Stimulated activated CD4-positive, alpha-beta T cell treated with anti-CD3 and anti-CD28 coated beads, Interleukin-1b, Interleukin-23, amount 100 ng/mL, for 48 hours (primary cell): ENCODE data around the gene ARPC2.
"Not testable (repeated sequence)": the region's sequence is repeated elsewhere in the genome, so short reads cannot be mapped to it uniquely, and the experiment has no call there.

Source experiments
- DNase-seq: peaks from one replicate; pipeline ENCODE4 v3.0.0-alpha.2; 2020

Gene ARPC2

DNA sequence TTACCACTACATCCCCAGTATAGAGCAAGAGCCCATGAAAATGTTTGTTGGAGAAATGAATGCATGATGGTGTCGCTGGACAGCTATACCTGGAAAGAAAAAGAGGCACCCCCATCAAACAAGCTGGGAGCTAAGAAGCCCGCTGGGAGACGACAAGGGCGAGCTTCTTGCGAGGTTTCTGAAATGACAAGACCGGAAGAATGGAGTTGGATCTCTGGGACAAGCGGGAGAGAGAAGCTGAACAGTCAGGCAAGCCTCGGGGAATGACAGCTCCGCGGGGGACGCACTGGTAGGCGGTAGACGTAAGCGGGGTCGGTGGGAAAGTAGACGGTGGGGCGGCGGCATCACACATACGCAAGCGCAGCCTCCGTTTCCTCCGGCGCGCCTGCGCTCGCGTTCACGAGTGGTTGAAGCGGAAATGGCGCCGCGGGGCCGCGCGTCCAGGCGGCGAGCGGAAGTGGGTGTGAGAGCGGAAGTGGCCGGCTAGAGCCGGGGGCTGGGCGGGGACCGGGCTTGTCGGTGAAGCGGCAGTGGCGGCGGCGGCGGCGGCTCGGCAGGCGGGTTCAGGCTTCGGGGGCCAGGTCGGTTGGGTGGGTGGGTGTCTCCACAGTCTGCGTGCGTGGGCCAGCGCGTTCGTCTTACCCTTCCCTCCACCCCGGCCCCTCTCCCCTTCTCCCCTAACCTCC lies at the start of gene ARPC2:
TSS of gene ARPC2 (plus strand) at position 516 of the 686 bp plus-strand sequence. CDS start 282 bp downstream, outside the sequence.
- DNase-seq, result peak; percentile 93

DNA sequence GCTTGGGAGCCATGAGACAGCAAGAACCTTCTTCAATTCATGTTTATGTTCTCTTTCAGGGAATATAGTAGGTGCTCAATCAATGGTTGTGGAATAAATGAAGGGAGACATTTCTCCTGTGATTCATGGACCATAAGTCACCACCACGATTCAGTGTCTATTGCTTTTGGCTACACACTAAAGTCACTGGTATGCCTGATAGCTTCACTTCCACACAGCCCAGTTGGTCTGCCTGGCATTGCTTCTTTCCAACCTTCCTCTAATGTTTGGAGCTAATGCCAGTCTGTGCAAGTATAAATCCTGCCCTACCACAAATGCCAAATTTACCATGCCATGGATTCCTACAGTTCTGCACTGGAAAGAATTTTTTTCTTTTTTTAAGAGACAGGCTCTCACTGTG lies 49.0 kb upstream of the ARPC2 start:
- no peak for DNase-seq

DNA sequence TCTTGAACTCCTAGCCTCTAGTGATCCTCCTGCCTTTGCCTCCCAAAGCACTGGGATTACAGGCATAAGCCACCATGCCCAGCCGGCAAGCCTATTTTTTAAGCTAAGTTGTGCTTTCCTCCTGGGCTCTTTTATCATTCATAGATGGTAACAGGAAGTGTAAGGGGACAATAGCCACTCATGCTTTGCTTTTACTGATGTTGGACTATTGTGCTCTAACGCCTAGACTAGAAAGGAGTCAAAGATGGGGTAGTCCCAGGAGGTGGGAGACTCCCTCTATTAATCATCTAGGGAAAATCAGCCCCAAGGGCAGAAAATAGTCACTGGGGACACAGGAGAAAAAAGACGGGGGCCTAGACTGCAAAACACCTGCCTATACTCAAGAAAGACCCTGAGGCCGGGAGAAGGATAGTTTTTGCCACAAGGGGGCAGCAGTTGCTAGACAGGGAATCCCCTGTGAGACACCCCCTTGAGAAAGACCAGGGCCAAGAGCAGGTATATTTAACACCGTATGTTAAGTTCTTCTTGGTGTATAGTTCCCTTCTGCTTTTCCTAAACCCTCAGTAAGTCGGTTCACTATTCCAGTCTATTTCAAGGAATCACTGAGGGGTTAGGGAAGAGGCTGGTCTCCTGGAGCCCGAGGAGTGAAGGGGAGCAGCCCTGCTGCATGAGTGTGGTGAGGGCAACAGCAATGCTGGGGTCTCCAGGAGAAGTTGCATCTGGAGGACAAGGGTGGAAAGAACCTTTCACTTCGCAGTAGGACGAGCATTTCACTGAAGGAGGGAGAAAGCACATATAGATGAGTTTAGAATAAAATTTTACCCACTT lies 48.1 kb upstream of the ARPC2 start:
- DNase-seq, result peak; percentile 67

DNA sequence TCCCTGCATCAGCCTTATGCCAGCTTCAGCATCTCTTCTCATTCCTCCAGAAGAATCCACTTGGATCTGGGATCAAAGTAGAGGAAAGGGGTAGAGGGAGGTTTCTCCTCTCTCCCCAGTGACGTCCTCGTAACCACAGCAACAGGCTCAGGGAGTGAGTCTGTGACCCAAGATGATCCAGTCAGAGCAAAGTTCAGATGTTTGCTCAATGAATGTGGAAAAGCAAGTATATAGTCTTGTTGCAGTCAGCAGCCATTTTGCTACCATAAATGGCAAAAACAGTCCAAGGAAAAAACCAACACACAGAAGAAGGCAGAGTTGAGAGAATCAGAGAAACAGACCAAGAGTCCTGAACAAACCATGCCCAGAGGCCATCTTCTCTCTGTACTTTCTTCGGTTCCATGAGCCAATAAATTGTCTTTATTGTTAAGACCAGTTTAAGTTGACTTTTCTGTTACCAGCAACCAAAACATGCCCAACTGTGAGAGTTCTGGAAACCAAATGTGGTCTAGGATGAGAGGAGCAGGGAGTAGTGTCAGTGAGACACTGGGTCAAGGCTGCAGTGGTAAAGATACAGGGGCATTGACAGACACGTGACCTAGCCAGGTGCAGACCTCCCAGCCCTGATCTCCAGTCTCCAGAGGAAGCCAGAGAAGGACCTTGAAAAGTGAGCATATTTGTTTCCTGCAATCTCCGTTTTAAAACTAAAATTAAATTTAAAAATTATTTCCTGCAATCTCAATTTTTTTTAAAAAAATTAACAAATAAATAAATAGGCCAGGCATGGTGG lies 47.0 kb upstream of the ARPC2 start:
- no peak for DNase-seq

DNA sequence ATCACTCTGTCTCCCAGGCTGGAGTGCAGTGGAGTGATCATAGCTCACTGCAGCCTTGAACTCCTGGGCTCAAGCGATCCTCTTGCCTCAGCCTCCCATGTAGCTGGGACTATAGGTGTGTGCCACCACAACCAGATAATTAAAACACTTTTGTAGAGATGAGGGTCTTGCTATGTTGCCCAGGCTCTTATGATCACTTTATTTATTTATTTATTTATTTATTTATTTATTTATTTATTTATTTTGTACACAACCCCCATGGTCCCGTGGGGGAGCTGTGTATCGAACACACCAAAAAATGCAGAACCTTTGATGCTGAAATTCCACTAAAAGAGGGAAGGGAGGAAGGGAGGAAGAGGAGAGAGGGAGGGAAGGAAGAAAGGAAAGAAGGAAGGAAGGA lies 45.2 kb upstream of the ARPC2 start:
- DNase-seq, result not testable (repeated sequence)

DNA sequence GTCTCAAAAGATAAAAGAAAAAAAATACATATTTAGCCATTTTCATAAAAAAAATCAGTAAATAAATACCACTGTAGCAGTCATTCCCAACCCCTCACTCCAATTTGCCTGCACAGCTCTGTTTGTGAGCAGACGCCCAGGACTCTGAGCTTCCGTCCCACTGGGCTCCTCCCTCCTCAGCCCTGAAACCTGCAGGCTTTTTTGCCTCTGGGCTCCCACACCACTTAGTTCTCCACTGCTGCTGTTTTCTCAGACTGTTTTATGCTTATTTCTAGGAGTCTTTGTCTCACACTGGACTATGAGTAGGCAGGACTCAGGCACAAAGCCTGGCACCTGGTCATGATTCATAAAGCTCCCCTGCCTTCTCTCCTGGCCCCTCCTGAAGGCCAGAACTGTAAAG lies 44.1 kb upstream of the ARPC2 start:
- no peak for DNase-seq

DNA sequence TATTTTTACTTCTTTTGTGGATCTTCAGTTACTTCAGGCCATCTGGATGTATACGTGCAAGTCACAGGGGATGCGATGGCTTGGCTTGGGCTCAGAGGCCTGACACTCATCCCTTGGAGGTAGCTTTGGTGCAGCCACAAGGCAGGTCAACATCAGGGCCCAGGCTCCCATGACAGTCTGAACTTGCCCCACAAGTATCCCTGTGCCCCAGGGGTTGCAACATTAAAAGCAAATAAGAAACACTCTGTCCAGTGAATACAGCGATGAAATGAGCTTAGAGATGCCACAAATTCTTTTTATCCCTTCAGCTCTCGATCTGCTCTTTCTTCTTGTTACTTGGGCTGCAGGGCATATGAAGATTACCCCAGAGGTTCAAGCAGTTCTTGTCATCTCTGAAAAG lies 37.2 kb upstream of the ARPC2 start:
- no peak for DNase-seq

DNA sequence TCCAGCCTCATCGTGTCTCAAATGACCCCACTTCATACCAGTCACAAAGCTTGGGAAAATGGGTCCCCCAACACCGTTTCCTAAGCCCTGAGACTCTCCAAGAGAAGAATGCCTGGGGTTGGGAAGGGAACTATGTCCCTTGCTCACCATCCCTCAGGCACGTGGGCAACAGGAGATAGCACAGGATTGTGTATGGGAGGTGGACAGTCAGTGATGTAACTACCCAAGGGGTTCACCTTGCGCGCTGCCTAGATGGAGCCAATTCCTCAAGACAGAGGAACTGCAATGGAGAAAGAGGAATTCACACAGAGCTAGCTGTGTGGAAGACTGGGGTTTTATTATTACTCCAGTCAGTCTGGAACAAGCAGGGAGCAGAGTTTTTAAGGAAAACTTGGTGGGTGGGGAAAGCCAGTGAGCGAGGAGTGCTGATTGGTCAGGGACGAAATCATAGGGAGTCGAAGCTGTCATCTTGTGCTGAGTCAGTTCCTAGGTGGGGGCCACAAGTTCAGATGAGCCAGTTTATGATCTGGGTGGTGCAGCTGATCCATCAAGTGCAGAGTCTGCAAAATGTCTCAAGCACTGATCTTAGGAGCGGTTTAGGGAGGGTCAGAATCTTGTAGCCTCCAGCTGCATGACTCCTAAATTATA lies 36.4 kb upstream of the ARPC2 start:
- no peak for DNase-seq

DNA sequence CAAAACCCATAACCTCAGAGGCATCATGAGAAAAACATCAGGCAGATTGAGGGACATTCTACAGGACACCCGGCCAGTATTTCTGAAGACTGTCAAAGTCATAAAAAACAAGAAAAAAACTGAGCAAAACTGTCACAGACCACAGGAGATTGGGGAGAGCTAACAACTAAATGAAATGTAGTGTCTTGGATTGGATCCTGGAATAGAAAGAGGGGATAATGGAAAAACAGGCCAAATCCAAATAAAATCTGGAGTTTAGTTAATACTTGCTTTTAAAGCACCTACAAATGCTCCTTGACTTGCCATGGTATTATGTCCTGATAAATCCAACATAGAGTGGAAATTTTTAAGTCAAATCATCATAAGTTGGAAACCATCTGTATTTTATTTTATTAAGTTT lies 32.7 kb upstream of the ARPC2 start:
- no peak for DNase-seq

DNA sequence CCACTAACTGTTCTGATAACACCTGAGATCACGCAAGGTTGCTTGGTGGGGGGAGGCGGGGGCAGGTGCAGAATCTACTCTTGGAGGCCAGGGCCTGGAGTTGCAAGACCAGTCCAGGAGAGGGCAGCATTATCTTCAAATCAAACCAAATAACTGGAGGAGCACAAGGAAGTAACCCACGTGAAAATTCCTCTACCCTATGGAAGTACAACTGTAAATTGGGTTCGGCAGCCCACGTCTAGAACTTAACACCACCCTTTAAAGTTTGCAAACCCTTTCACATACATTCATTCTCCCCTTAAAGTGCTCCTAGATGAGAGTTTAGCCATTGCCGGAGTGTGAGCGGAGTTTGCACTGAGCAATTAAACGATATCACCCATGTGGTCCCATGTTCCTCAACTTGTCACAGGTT lies 30.6 kb upstream of the ARPC2 start:
- peak; percentile 67 for DNase-seq

DNA sequence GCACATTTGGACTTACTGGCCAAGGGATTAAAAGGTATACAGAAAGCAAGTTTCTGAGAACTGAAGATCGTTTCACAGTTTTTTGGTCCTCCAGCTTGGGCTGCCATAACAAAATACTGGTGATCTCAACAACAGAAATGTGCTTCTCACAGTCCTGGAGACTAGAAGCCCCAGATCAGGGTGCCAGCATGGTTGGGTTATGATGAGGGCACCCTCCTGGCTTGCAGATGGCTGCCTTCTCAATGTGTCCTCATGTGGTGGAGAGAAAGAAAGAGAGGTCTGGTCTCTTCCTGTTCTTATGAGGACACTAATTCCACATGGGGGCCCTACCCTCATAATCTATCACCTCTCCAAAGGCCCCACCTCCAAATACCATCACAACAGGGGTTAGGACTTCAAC lies 30.1 kb upstream of the ARPC2 start:
- DNase-seq, result no peak

DNA sequence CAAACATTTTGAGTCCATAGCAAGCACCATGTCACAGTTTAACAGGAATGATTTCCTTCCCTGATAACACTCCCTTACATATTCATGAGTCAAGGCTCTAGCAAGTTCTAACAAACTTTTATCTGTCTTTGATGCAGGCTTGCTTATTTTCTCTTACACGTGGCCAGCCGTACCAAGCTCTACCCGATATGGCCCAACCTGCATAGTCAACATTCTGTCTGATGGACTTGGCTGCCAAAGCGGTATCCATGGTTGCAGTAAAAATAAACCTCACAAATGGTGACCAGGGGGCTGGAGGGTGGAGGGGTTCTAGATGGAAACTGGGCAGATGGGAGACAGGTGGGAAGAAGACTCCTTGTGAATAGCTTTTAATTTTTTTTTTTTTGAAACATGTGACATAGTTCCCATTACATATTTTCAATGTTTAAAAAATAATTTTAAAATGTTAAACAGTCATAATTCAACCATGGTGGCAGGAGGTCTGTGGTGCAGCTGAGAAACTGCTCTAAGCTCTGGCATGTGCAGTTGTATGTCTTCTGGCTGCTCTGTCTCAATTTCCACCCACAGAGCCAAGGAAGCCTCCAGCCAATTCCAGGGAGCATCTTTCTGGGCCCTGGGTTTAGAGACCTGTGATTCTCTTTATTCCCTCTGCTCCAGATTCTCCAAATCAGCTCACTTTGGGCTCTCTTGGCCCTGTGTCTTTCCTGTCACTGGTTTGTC lies 29.5 kb upstream of the ARPC2 start:
- no peak for DNase-seq

DNA sequence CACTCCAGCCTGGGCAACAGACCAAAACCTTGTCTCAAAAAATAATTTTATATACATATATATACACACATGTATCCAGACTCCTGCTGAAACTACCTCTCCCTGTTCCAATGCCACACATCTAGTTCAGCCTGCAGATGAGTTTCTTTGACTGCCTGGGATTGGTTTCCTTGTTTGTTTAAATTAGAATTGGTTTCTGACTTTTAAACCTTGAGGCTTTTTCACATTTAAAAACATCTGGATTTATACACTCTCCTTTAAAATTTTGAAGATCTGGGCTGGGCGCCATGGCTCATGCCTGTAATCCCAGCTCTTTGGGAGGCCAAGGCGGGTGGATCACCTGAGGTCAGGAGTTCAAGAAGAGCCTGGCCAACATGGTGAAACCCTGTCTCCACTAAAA lies 28.5 kb upstream of the ARPC2 start:
- no peak for DNase-seq

DNA sequence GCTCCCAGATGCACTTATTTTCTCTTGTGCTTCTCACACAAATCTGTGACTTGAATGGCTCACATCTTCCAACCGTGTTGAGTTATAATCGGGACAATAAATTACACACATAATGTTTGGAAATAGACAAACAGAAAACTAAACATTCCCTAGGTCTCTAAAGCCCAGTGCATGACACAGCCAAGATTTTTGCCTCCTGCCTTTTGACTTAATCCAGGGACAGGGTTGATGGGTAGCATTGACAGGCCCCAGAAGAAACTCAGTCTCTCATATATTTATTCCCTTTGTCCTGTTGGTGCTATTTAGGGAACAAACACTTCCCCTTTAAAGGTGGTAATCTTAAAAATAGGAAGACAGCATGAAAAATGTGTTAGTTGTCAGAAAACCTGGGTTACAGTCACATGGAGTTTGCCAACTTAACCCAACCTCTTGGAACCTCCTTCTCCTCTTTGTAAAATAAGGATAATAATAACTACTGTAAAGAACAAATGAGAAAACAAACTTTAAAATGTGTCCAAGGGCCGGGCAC lies 24.0 kb upstream of the ARPC2 start:
- DNase-seq, result no peak

DNA sequence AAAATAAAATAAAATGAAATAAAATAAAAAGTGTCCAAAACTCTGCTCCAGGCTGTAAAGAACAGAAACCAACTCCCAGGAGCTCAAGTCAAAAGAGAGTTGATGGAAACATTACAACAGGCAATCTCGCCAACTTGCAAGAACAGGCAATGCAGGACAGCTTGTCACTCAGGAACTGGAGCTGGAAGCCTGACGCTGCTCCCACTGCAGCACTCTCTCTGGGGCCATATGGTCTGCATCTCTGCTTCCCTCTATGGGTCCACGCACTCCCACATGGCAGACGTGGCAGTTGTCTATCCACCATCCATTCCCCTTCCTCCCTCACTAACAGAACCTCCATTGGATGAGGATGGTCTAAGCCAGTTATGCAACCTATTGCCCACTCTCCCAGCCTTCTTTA lies 23.3 kb upstream of the ARPC2 start:
- DNase-seq, result no peak

DNA sequence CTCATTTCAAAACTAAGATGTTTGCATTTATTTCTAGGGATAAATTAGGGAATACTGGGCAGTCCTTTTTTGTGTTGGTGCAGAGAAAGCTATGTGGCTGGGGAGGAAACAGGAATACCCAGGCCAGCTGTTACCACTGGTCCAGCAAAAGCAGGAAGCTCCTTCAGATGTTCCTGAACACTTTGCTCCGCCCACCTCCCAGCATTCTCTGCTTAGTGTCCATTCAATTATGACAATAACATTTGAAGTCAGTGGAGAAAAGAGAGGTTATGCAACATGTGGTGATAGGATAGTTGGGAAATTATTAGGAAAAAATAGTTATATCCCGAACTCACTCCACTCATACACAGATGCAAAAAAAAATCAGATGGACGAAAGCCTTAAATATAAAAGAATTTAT lies 22.1 kb upstream of the ARPC2 start:
- no peak for DNase-seq

DNA sequence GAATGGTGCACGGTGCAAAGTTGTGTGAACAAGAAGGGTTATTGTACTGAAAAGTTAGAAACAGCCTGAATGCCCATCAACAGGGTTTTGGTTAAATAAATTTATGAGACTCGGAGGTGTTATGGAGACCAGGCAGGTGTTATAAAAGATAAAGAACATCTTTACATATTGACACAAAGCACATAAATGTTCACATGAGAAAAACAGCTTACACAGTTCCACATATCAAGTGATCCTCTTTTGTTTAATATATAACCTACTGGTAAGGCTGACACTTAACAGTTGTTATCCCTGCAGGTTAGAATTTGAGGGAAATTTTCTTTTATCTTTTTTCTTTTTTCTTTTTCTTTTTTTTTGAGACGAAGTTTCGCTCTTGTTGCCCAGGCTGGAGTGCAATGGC lies 20.0 kb upstream of the ARPC2 start:
- no peak for DNase-seq

DNA sequence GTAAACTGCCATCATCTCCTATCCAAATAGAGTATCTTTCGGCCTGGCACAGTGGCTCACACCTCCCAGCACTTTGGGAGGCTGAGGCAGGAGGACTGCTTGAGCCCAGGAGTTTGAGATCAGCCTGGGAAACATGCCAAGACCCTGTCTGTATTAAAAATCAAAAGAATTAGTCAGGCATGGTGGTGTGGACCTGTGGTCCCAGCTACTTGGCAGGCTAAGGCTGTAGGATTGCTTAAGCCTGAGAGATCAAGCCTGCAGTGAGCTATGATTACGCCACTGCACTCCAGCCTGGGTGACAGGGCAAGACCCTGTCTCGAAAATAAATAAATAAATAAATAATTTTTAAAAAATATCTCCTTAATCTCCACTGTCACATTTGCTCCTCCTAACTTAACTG lies 14.7 kb upstream of the ARPC2 start:
- no peak for DNase-seq

DNA sequence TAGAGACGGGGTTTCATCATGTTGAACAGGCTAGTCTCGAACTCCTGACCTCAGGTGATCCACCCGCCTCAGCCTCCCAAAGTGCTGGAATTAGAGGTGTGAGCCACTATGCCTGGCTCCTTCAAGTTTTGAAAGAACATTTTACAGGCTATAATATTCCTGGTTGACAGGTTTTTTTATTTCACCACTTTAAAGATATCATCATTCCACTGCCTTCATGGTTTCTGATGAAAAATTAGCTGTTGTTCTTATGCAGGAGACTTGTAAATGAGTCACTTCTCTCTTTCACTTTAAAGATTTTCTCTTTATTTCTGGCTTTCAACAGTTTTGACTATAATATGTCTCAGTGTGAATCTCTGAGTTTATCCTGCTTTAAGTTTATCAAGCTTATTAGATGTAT lies 7.9 kb upstream of the ARPC2 start:
- no peak for DNase-seq

DNA sequence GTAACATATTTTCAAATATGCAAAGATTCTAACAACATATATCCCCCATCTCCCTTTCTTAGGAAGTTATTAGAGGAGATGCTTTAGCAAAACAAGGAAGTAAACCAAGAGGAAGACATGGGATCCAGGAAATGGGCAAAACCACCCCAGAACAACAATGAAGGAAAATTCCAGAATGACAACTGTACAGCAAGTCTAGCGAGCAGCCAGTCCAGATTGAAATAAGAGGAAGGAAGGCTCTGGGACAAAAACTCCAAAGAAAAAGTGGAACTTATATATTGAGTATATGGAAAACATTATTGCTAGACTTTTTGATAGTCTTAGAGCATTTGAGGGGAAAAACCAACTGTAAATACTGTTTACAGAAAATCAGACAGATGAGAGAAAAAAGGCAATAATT lies 2.9 kb upstream of the ARPC2 start:
- no peak for DNase-seq

DNA sequence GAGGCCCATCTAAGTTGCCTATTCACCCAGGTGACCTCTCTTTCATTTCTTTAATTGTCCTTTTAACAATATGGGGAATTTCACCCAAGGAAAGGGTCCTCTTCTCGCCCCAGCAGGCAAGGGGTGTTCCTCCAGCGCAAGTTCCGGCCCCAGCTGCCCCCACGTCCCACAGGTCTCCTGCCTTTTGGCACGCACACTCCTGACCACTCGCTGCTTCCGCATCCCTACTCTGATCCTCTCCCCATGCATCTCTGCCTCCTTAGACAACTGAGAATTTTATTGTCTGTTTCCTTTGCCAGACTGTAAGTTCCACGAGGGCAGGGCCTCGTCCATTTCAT lies 684 bp upstream of the ARPC2 start:
- DNase-seq, result no peak
